GM19099 (cell line): ENCODE data around the gene DAGLA.

Experiments
- POLR2A ChIP-seq: IDR thresholded peaks from 3 replicates; pipeline ENCODE4 v1.6.1; 2011; ENCODE audit warnings: low read depth; ENCODE audit not compliant: insufficient read length; ENCODE audit errors: extremely low read depth

The DAGLA gene

DNA sequence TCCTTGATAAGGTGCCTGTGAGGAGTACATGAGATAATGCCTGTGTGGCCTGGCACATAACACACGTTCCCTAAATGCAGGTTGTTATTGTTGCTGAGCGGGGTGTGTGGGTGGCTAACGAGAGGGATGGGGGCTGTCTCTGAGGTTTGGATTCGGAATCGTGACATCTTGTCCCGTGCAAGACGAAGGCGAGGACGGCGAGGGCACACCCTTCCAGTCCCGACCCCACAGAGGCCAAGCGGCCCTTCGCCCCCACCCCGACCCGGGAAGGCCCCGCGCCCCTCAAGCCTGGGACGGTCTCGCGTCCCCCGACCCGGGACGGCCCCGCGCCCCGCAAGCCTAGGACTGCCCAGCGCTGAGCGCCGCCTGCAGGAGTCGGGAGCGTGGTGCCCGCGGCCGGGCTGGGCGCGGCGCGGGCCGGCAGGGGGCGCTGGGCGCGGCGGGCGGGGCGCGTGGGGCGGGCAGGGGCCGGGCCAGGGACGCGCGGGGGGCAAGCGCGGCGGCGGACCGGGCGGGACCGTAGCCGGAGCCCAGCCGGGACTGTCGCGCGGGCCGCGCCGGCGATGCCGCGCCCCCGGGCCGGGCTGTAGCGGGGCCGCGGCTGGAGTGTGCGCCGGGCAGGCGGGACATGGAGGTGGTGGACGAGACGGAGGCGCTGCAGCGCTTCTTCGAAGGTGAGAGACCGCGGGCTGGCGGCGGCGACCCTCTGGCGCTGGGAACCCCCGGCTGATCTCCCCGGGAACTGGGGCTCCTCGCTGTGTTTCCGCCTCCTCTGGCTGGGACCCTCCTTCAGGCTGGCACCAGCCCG, 72.1 kb downstream of the DAGLA start, which contains the start of gene MYRF:
MYRF (plus strand) TSS at position 520 of the 808 bp plus-strand sequence; CDS start at position 629, 109 bp downstream.
- TF ChIP-seq POLR2A, result peak; percentile 43

DNA sequence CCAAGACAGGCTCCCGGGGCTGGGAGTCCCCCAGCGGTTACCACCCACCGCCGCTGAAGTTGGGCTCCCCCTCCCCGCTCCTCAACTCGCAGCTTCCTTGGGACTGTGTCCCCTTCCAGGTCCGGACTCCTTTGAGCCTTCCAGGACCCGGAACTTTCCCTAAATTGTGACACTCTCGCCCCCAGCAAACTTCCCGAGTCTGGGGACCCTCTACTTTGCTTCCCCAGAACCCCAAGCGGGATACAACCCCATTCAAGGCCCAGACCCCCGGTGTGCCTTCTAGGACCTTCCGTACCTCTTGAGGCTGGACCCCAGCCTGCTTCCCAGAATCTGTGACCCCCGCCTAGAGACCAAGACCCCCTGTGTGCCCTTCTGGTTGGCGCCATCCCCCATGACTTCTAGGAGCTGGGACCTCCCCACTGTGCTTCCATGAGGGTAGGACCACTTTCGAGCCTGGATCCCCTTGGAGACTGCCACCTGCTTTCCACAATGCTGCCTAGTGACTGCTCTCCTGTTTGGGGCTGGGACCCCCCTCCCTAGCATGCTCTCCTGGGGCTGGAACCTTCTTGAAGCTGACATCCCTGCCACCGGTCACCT, 72.8 kb downstream of the DAGLA start:
- no peak for TF ChIP-seq POLR2A

DNA sequence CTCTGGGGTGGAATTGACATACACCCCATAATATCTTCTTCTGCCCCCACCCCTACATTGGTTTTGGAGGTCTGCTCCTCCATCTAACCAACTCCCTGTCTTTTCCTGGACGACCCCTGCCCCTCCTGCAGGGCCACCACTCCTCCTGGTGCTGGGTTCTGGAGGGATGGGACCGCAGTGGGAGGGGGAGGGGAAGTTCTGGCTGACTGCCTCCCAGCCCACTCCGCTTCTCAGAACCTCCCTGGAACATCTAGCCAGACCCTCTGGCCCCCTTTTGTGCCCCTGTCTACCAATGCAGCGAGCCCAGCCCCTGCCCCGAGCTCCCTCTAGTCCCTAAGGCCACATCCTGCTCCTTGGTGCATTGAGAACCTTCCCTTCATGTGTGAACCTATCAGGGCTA, 73.5 kb downstream of the DAGLA start:
- no peak for TF ChIP-seq POLR2A

DNA sequence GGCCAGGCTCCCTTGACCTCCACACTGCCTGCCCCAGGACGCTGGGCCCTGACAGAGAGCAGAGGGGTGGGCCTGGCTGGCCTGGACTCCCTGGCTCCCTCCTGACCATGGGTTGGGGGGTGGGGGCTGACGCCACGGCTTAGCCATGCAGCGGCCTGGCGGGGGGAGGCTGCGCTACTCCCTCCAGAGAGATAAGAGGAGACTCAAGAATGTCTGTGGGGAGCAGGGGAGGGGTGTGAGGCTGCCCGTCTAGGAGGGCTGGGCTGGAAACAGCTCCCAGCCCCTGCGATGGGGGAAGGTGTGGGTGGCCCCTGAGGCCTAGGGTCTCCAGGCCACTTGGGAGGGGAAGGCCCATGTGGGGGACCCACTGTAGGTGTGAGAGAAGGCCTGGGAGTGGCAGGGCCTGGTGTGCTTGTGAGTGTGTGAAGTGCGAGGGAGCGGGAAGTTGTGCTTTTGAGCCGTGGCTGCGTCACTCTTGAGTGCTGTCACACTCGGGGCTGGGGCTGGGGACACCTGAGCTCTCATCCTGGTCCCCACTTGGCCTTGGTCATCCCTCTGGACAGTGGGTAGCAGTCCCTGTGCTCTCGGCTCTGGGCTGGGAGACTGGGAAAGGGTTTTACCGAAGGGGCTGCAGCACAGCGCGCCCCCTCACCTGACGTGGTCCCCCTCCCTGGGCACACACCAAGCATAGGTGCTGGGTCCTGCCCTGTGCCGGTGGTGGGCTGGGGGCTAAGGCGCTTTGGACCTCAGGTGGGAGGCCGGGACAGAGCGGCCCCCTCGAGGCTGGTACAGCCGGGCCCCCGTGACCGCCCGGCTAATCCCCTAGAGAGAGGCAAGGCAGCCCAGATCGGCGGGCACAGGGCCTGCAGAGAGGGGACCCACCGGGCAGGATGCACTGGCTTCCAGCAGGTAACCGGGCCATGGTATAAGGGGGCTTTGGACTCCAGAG, 74.6 kb downstream of the DAGLA start:
- no peak for TF ChIP-seq POLR2A

DNA sequence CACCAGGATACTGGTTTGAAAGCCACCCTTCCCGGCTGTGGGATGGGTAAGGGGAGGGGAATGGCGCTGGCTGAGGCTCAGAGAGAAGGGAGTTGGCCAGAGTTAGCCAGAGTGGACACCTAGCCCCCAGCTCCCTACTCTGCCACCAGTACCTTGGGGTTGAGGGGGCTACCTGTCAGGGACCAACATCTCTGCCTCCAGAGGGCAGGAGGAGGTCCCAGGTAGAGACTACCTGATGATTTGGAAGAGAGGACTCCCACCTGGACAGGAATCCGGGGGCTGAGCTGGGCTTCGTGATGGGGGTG, 75.9 kb downstream of the DAGLA start:
- TF ChIP-seq POLR2A, result no peak

DNA sequence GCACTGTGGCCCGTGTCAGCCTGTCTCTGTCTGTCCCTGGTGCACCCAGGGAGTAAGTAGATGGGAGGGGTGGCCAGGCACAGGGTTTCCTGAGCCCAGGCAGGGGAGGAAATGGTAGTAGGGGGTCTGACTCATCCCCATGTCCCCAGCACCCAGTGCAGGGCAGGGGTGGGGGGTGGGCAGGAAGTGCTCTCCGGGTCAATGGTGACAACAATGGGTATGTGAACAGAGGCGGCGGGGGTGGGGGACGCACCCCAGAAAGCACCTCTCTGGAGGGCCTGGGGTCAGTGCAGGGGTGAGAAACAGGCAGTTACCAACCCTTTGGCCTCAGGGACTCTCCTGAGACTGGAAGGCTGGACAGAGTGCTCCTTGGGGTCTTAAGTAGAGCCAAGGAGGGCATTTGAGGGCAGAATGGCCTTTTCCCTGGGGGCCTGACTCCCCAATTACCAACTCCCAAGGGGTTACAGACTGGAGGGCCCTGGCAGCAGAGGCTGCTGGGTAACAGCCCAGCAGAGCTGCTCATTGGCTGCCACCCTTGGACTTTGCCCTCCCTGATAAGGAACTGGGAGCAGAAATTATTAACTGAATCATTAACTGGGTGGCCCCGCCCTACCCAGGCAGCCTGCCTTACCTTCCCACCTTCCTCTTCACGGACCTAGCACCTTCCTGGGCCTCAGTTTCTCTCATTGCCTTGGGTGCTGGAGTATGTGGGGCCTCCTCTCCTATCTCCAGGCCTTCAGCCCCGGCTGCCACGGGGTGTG, 76.4 kb downstream of the DAGLA start:
- TF ChIP-seq POLR2A, result peak; percentile 56

DNA sequence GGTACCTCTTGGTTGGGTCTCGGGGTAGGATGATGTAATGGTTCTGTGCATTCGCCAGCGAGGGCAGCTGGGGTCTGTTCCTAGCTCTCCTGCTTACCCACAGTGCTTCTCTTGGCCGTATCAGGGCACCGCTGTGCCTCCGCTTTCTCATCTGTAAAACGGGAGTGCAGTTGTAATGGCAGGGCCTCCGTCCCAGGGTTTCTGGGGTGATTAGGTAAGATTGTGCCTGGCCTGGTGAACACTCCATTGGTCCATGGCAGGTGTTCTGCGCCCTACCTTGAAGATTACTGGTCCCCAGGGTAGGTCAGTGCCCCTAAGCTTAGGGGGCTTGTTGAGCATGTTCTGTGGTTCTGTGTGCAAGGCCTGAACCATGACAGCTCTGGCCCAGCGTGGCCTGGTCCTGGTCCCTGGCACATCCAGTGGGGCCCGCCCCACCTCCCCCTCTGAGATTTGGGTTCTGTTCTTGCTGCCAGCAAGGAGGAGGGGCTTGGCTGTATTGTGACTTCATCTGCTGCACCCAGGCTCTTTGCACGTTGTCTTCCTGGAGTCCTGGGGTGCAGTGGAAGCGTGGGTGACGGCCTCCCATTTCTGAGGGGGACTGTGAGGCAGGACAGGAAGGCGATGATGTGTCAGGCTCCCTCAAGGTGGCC, 77.1 kb downstream of the DAGLA start:
- no peak for TF ChIP-seq POLR2A

DNA sequence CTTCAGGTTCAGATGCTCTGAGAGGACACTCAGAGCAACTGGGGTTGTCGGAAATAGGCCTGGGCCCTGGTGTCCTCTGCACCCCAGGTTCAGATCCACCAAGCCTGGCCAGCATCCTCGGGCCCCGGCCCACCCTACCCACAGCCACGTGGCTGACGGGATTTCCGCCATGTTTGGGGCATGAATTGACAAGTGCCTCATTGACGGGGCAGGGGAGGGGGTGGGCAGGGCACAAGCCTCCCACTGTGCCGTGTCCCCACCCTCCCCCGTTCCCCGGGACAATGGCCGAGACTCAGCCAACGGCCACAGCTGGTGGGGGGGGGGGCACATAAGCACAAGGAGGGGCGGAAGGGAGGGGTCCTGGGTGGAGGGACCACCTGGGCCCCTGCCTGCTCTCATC, 80.8 kb downstream of the DAGLA start:
- TF ChIP-seq POLR2A, result no peak

DNA sequence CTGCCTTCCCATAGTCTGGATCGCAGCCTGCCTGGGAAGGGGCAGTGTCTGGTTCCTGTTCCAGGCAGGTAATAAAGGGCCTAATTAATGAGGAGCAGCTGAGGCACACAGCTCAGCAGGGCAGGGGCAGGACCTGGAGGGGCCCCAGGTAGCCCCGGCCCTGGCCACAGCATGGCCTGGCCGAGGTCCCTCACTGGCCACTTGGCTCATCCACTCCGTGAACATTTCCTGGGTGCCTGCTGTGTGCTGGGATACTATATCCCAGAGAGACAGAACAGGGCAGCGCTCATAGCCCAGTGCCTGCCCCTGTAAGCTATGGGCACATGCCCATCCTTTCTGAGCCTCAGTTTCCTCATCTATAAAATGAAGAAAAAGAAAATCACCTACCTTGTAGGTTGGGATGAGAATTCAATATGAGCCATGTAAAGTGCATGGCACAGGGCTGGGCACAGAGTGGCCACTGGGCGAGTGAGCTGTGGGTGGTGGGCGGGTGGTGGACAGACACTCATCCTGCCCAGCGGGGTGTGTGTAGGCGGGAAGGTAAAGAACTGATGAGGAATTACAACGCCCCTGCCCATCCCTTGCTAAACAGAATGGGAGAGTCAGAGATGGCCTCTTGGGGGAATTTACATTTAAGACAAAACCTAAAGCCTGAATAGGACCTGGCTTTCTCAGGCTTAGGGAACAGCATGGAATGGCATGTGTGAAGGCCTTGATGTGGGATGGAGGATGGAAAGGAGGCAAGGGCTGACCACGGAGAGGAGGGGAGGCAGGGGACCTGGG, 81.4 kb downstream of the DAGLA start:
- TF ChIP-seq POLR2A, result no peak

DNA sequence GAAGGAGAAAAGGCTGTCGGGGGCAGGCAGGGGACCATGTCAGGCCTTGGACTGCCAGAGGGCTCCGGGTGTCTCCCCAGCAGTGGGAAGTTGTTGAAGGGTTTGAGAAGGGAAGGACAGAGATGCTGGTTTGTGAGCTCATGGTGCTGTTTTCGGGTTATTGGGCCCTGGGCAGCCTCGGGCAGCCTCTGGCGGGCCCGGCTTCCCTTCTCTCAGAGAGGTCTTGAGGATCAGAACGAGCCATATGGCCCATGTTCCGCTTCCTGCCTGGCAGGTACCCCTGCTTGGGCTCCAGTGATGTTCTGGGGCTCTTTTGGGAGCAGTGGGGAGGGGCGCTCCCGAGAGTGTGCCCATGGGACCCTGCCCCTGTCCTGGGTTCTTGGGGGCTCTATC, 82.0 kb downstream of the DAGLA start:
- TF ChIP-seq POLR2A, result no peak

DNA sequence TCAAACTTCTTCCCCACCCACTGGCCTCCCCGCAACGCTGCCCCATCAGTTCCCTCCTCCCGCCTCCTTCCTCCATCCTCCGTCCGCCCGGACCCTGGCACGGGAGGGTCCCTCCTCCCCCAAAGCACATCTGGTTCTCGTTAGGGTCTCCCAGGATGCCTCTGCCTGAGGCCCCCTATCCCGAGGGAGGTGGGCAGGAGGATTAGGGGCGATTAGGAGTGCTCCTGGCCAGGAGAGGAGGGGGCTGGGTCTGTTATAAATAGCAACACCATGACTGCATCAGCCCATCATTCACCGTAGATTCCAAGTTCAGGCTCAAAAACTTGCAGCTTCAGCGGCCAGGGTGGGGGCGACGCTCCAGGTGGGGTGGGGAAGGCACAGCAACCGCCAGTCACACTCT, 82.6 kb downstream of the DAGLA start:
- no peak for TF ChIP-seq POLR2A

DNA sequence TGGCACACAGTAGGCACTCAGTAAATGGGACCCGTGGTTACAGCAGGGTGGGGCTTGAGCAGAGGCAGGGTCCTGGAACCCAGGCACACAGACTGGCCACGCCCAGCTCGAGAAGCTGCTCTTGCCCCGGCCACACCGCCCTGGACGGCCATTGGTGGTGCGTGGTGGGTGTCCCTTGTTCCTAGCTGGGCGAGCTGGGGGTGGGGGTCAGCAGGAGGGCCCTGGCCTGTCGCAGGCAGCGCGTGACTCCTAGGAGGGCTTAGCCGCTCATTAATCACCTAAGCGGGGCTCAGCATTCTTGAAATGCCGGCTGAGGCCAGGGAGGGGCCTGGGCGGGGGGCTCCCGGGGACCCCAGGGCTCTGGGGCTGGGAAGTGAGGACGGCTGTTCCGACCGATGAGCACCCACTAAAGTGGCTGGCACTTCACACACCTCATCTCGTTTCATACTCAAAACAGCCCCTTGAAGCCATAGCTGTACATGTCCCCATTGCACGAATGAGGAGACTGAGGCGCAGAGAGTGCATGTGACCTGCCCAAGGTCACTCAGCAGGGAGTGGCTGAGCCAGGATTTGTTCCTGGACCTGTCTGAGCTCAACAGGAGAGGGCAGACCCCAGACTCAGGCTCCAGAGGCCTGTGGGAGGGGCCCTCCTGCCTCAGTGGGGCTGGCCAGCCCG, 83.9 kb downstream of the DAGLA start:
- TF ChIP-seq POLR2A, result no peak
